Fibroblast of the conjunctiva (primary cell): ENCODE data around the gene SNX20.

Source experiments
- DNase-seq: peaks from one replicate; pipeline ENCODE4 v3.0.0-alpha.2; 2010; ENCODE audit warnings: low read depth

SNX20 gene

DNA sequence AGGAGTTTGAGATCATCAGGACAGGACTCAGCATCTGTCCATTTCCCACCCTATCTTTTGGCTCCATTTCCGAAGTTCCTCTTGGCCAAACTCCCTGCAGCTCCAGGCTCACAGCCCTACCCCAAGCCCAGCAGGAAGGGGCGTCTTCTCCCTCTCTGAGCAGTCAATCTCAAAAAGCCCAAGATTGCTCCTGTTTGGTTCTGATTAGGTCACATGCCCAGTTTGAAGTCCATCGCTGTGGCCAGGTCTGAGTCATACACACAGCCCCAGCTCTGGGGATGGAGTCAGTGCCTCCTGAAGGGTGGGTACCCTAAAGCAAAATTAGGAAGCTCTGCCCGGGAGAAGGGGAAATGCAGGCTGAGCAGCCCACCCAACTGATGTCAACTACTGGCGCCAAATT lies 23.9 kb downstream of the SNX20 start:
- no peak for DNase-seq

DNA sequence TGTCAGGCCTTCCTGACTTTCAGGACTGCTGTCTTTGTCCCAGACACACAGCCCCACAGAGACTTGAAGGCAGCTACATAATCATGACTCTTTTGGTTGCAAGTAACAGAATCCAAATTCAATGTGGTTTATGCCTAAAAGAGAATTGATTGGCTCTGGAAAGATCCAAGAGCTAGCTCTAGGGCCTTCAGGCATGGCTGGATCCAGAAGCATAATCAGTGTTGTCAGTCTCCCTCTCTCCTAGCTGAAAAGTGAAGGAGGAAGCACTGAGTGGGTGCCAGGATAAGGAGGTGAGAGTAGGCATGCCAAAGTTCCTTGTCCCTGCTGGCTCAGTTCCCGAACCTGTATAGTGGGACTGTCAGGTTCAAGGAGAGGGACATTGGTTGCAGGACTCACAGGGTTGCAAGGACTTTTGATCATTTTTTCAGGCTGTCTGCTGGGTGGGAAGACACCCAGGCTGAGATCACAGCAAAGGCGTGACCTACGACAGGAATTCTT lies 25.5 kb downstream of the SNX20 start:
- DNase-seq, result no peak

DNA sequence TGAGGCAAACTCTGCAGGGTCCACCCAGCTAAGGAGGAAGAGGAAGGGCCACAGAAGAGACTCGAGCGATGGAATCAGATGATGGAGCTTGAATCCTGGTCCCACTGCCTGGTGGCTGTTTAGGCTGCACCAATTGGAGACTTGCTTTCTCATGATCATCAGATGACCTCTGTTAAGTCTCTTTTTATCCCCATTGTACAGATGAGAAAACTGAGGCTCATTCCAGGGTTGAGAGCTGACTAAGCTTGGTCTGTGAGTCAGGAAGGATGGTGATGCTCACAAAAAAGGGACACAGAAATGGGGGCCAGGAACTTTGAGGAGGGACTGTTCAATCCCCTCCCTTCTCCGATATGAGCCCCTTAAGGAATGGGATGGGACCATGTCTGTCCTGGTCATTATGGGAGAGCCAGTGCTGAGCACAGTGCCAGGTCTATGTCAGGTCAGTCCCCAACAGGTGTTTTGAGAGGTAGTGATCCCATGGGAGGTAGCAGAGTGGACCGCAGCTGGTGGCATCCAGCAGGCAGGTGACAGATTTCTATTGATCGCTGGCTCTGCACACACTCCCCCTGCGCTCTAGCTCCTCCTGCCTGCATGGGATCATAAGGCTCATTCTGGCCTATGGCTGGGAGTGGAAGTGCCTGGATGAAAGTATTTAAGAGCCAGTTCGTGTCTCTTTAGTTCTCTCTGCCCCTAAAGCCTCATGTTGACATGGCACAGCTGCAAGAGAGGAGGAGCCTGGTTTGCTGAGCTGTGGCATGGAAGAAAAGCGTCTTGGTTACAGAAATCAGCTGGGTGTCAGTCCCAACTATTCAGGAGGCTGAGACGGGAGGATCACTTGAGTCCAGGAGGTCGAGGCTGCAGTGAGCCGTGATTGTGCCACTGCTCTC lies 27.2 kb downstream of the SNX20 start:
- DNase-seq, result no peak

DNA sequence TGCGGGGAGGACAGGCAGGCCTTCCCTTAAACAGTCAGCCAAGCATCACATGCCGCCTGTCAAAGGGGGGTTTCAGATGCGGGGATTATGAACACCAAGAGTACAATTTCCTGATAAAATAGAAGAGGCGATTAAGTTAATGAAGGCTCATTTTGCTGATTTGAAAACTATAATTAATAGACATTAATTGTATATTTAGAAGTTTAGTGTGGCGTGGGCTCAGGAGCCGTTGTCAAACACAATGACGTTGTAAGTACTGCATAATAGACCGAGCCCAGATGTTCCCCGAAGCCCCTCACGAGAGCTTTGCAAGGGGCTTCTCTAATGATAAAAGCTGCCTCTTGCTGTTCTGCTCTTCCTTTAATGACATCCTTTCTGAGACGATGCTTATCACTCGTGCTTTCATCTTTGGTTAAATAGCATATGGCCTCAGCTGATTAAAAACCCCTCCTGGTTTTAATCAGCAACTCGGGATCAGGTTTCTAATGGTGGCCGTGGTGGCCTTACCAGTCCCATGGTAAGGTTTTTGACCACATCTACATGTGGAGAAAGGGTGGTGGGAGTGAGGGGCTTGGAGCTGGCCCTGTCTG lies 28.2 kb downstream of the SNX20 start:
- DNase-seq, result no peak

DNA sequence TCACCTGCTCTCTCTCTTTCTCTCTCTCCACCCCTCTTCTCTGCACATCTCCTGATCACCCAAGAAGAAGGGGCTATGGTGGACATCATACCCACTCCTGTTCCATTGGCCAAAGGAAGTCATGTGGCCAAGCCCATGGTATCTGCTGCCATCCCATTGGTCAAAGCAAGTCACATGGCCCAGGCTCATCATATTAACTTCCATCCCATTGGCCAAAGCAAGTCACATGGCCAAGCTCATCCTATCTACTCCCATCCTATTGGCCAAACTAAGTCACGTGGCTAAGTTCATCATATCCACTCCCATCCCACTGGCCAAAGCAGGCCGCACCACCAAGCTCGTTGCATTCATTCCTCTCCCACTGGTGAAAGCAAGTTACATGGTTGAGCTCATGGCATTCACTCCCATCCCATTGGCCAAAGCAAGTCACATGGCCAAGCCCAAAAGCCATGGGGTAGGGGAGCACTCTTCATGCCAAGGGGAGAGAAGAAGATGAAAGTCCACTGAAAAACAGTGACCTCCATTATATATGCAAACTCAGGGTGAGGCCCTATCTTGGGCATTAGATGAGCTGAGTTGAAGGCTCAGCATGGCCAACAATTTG lies 29.2 kb downstream of the SNX20 start:
- no peak for DNase-seq

DNA sequence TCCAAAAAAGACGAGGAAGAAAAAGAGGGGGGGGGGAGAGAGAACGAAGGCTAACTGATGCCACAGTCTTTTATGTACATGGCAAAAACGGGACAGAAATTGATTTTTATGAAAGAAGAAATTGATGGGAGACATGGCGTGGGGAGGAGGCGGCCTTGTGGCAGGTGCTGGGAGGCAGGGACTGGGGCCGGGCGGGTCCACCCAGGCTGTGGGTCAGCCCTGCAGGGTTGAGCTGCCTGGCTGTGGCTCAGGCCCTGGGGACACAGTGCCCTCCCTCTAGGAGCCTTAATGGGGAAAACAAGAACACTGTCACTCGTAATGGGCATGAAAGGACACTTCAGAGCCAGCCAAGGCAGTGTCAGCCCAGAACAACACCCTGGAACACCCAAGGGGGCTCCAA lies 34.8 kb downstream of the SNX20 start:
- no peak for DNase-seq

DNA sequence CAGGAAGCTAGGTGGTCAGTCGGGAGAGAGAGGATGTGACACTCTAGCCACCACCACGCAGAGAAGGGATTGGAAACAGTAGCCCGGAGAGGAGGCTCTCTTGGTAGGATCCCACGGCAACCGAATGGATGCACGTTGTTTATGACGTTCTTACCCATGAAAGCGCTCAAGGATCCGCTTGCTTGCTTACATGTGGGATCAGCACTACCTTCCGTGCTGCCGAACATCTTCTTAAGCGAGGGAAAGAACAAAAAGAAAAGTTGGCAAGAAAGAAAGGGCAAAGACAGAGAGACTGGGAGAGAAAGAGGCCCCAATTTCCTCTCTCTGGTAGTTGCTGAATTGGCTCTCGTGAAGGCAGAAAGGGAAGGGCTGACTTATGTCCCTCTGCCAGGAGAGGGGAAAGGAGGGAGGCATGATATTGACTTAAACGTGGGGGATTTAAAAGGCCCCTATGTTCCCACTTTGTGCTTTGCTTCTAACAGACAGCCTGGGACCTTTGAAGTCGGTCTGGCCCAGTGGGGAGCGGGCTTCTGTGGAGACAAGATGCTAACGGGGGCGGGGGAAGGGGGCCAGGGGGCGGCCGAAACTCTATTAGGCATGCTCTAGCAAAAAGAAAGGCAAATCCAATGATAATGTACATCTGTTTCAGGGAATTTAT lies 35.4 kb downstream of the SNX20 start:
- DNase-seq, result no peak

DNA sequence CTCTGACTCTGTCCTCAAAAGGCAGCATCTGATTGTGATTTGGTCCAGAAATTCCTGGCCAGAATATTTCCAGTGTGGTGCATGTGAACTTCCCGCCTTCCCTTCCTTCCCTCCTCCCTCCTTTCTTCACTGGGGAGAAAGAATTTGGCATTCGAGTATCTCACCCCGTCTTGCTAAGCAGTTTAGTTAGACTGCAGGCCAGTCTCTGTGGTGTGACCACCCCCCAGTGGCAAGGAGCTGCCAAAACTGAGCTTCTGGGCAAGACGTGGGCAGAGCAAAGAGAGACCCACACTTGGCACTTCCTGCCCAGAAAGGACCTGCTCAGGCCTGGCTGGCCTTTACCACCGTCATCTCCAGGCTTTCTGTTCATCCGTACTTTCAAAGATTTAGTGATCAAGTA lies 36.4 kb downstream of the SNX20 start:
- DNase-seq, result peak; percentile 12

DNA sequence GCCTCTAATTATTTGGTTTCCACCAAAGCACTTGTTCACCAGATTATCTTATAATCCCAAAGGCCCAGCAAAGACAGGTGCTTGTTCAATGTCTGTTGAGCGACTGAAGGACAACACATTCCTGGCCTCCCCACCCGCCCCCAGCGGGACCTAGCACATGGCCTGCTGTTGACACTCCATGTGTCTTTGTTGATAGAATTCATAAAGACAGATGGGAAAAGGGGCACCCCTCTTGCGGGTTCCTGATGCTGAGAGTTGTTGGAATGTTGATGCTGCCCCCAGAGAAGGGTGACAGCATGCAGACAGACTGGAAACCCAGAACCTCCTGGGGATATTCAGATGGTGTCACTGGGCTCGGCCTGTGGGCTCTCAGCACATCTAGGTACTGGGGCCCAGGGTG lies 36.9 kb downstream of the SNX20 start:
- no peak for DNase-seq

DNA sequence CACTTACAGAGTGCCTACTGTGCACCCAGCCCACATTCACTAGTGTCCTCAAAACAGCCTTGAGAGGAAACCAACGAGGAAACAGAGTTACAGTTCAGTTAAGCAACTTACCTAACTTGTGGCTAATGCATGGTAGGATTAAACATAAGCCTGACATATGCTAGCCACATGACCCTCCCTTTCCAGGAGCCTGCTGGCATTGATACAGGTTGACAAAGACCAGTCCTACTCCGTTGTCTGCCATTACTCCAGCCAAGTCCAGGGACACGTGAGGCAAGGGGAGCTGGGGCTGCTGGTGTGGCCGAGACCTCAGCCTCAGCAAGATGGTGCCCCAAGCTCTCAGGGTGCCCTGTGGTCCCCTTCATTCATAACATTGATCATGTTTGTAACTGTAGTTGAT lies 37.9 kb downstream of the SNX20 start:
- DNase-seq, result no peak

DNA sequence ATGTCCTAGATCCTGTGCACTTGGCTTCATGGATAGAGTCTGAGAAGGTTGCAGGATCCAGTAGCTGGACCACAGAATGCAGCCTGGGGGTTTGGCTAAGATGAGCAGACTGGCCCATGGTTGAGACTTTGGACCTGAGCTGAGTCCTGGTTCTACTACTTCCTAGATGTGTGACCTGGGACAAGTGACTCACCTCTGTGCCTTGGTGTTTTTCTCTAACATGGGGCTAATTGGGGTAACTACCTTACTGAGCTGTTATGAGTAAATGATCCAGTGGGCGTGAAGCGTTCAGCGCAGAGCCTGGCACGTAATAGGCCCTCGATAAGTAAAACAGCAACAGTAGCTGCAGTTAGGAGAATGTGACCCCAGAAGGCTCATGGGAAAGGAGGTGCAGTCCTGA lies 38.8 kb downstream of the SNX20 start:
- DNase-seq, result no peak

DNA sequence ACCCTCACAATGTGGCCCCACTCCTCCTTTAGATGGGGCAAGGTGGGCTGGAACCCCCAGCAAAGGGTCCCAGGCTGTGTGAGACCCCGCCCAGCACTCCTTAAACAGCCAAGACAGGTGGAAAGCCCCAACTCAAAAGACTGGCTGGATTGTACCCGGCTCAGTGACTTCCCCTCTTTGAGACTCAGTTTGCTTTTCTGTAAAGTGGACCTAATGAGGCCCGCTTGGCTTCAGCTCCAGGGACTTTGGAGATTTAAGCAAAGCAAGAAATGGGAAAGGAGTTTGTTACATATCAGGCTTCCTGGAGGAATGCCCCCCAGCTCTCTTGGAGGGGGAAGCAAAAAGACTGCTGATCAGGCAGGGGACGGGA lies 39.3 kb downstream of the SNX20 start:
- no peak for DNase-seq

DNA sequence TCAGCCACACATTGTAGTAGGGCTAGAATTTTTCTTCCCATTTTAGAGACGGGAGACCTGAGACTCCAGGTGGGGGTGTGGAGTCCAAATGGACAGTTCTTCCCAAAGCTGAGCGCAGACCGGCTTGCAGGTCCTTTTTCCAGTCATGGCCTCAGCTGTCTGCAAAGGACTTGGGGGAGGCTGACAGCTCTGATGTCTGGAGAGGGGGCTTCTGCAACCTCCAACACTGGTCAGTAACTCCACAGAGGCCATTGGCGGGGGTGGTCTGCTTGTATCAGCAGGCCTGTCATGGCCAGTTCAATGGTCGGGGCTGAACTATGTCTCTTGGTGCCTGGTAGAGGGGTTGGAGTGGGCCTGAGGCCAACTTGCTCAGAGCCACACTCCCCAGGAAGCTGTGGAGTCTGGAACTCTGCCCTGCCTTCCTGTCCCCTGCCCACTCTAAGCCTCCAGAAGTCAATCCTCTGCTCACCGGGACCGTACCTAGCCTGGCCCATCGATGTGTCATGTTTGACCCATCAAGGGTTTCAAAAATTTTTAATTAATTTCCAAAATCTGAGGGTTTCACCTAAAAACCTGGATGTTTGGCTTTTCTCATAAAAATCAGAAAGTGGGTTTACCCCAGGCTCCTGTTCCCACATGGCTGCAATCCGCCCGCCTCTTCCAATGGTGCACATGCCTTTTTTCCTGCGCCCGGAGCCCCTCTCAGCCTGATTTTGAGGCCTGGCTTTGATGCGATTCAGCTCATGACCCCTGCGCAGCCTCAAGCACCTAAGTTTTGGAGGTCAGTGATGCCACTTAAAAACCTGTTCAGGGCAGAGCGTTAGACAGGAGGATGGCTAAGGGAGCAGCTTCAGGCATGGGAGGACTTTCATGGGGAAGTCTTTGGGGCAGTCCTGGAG lies 39.9 kb downstream of the SNX20 start:
- no peak for DNase-seq

DNA sequence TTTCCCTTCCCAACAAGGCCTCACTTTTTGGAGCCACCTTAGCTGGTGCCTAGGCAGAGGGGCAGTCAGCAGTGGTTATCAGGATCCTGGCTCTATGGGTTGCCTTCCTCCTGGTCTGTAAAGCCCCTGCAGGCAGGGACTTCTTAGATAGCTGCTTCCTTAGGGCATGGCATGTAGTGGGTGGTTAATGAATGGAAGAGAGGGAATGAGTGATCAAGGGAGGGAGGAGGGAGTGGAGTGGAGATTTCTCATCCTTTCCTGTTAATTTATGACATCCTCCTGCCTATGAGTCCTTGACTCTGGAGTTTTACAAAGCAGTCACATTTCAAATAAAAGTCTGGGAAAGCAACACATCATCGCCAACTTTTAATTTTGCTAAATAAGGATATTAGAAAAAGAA lies 40.7 kb downstream of the SNX20 start:
- no peak for DNase-seq

DNA sequence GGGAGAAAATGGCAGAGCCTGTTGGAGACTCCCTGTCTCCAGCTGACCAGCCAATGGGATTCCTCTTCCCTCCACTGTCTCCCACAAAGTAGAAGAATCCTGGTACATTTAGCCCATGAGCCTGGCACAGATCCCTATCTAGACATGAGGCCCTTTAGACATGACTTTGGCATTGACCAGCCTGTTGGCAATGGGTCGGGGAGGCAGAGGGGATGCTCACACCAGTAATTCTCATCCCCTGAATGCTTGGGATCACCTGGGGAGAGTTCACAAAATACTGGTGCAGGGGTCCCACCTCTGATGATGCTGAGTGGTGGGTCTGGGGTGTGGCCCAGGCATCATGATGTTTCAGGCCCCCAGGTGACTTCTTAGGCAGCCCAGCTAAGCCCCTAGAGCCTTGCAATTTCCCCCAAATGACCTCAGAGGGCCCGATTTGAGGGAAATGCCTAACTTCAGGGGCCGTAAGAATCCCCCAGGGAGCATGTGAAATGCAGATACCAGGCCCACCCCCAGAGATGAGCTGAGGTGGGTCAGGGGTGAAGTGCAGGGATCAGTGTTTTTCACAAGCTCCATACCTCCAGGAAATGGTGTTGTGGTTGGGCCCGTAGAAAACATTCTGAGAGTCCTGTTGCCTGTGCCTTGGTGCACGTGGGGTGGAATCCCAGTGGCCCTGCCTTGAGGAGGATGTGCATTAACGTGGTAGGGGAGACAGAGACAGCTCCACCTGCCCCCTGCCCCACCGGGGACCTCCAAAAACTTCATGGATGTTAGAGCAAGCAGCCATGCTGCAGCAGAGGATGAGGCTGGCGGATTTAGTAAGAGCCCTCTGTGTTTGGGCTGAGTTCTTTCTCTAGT lies 42.1 kb downstream of the SNX20 start:
- no peak for DNase-seq

DNA sequence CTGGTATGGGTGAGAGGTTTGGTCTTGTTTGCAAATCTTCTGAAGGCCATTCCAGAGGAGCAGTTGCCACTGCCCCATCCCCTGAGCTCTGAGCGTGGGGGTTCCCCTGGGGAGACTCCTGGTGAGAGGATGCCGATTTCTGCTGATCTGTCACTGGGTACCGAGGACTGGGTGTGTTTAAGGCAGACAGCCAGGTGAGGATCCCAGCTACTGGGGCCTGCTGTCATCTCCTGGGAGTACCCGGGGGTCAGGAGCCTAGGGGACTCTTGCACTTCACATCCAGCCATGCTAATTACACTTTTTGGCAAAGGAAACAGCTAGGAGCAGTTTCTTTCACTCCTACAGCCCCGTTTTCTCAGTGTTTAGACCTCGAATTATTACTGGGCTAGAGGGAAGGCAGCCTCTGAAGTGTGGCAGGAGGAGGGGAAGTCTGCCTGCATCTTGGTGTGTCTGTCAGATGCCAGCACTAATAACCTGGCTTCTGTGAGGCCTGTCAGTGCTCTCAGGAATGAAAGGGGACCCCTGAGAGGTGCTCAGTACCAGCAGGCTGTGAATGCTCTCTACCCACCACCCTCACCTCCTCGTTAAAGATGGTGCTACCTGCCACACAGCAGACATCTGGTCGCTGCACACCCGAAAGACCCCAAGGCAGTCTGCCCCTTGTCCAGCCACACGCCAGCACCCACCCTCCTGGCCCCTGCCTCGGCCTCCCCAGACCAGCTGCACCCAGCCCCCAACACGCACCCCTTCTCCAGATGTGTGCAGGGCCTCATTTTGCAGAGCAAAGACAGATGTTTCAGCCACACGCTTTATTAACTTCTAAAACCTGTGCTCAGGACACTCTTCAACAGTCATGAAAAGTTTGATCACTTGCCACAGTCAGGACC lies 43.2 kb downstream of the SNX20 start:
- DNase-seq, result no peak

DNA sequence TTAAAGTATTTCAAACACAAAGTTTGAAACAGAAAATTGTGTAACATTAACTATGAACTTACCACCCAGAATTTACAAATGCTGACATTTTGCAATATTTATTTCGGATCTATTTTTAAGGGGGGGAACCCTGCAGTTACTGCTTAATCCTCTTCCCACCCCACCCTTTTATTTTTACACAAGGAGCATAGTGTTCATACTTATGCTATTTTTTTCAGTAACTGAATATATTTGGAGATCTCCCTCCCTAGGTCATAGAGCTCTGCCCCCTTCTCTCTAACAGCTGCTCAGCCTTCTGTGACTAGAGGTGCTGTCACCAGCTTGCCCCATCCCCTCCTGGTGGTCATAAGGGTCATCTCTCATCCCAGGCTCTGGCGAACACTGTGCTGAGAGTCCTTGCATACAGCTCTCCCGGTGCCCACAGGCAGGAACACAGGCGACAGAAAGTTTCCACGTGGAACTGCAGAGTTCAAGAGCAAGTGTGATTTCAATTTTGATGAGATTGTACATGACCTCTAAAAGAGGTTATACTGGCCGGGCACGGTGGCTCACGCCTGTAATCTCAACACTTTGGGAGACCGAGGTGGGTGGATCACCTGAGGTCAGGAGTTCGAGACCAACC lies 44.2 kb downstream of the SNX20 start:
- DNase-seq, result no peak

DNA sequence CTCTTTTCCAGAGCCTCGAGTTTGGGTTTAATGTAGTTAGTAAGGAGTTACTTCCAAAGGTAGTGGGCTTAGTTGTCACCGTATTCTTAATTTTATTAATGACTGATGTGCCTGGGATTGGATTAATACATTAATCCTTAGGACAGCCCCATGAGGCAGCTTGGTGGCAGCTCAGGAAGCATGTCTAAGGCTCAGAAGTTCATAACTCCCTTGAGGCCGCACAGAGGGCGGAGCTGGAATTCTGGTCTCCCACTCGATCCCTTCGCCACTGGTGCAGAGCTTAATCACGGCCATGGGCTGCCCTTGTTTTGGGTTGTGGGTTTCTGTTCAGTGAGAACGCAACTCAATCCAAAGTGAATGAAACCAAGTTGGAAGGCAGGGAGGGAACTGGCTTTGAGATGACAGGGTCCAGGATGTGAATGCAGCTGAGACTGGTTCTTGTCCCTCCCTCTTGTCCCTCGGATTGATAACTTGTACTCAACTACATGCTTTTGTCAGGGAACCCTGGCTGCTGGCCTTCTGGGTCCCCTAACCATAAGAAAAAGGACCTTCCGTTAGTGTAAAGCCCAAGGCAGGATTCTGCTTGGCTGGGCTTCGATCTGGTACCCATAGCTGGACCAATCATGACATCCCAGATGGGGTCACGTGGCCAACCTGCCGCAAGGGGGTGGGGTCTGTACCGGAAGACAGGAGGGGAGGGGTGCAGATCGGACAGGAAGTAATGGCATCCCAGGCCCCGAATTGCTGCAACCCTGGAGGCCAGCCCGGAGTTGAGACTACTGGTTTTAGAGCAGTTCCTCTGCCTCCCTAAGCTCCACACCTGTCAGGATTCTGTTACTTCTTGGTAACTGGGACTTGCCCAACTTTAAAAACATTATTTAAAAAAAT lies 45.4 kb downstream of the SNX20 start:
- no peak for DNase-seq
